MCF 10A (cell line): ENCODE measurements around the gene CYP4A22. TPM values are rescaled to one million over a fixed set of nuclear protein-coding genes. Genes with fewer than 3 reads are reported as not detected.
"Not testable (repeated sequence)": the region's sequence is repeated elsewhere in the genome, so short reads cannot be mapped to it uniquely, and the experiment has no call there.

Source experiments
- BruUV-seq: library from RNA; stranded (reverse); fragments of 400-500 nt; replicated peaks from 2 replicates; lab custom pipeline; 2021; lab: Mats Ljungman, UMichigan
- CTCF ChIA-PET: fragments of 300-600 bp; sonication (Branson Sonifier 250); formaldehyde crosslinking; extraction: SDS; loops from one replicate; lab custom pipeline; 2021; ENCODE audit warnings: antibody characterized with exemption, inconsistent platforms; lab: Yijun Ruan, JAX
- POLR2A ChIA-PET: fragments of 300-600, 350-650 bp; sonication (Branson Sonifier 250); formaldehyde crosslinking; extraction: SDS; loops from one replicate; lab custom pipeline; 2020; ENCODE audit warnings: antibody characterized with exemption, inconsistent platforms; lab: Yijun Ruan, JAX
- DNase-seq: peaks from one replicate; pipeline ENCODE4 v3.0.0-alpha.2; 2018; ENCODE audit not compliant: unreplicated experiment
- H3K27ac Mint-ChIP-seq: one replicate; pipeline ENCODE4 v1.8.0; 2022; ENCODE audit warnings: mild to moderate bottlenecking, low read depth, mixed read lengths; ENCODE audit not compliant: unreplicated experiment
- H3K27me3 Mint-ChIP-seq: one replicate; pipeline ENCODE4 v1.8.0; 2022; ENCODE audit warnings: mixed read lengths; ENCODE audit not compliant: insufficient read depth, unreplicated experiment
- H3K36me3 Mint-ChIP-seq: one replicate; pipeline ENCODE4 v1.8.0; 2022; ENCODE audit warnings: mild to moderate bottlenecking, moderate library complexity, mixed read lengths; ENCODE audit not compliant: insufficient read depth, unreplicated experiment
- H3K4me1 Mint-ChIP-seq: one replicate; pipeline ENCODE4 v1.8.0; 2022; ENCODE audit warnings: mixed read lengths; ENCODE audit not compliant: insufficient read depth, unreplicated experiment
- H3K4me3 Mint-ChIP-seq: one replicate; pipeline ENCODE4 v1.8.0; 2022; ENCODE audit warnings: mild to moderate bottlenecking, moderate library complexity, mixed read lengths; ENCODE audit not compliant: unreplicated experiment
- H3K9me3 Mint-ChIP-seq: one replicate; pipeline ENCODE4 v1.8.0; 2022; ENCODE audit warnings: mixed read lengths; ENCODE audit not compliant: unreplicated experiment
- intact Hi-C: fragments of 100-400 bp; cut with micrococcal nuclease; formaldehyde crosslinking; loops from 2 replicates; pipeline ENCODE4 v1.14.1; 2022
- total RNA-seq: library from RNA; stranded (reverse); gene quantifications from 2 replicates; pipeline ENCODE4 v1.2.3, GENCODE V29; 2022
- TF ChIP-seq, protein P1 (sequence below): fragments of 200-600 bp; IDR thresholded peaks from one replicate; pipeline ENCODE4 v1.8.0; 2022; ENCODE audit warnings: antibody characterized with exemption, mild to moderate bottlenecking; ENCODE audit not compliant: unreplicated experiment

The CYP4A22 gene
- total RNA-seq, 1 experiment from 2014 or later: not detected

DNA sequence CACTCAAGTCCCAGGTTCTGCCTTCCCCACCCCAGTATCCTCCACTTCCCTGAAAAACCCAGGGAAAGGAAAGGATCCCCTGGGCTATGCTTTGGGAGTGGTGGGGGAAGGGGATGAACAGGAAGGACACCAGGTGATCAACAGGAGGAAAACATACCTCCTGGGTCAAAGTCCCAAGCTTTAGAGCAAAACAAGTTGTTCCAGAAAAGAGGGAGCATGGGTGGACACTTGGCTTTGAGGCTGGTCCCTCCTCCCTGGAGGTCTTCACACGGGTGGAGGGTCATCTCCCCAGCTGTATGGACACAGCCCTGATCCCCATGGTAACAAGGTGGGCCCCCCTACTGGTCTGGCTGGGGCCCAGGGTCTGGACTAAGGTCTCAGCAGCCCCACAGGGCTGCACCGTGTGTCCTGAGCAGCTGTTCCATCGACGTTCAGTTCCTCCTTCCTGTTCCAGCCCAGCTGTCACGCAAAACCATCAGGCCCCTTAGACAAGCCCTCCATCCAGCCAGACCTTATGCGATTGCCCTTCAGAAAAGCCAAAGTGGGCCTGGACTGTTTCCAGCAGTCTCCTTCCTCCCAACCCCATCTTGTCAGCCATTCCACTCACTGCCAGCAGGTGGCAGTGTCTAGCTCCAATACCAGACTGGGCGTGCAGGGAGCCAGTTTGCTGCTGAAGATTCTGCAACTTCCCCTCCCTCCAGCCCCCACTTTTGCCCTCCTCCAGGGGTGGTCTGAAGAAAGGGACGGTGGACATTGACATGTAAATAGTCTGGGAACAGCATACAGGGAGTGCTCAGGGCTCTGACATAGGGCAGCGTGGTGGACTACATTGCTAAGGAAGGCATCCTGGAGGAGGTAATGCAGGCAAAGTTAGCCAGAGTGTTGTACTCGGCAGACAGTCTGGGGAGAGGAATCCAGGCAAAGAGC is 55.5 kb downstream of the CYP4A22 start:
- Mint-ChIP-seq H3K27me3 (no peaks in the 10 kb centered on the region), H3K9me3 (no peaks in the 10 kb centered on the region), H3K36me3 (no peaks in the 10 kb centered on the region), H3K4me3 (peak overlapping the region; percentile 58), H3K27ac (peak overlapping the region; percentile 62), H3K4me1 (peaks cover 33% of the 10 kb centered on the region)
- CTCF ChIA-PET: interaction anchor here (0.6 to 6.9 kb wide), 67 partner anchors 9 to 922 kb away, joined by 3 to 212 read pairs (median 4); partner anchors contain the start of genes CMPK1 and STIL
- BruUV-seq: no TSS peak
- TF ChIP-seq, protein P1, sequence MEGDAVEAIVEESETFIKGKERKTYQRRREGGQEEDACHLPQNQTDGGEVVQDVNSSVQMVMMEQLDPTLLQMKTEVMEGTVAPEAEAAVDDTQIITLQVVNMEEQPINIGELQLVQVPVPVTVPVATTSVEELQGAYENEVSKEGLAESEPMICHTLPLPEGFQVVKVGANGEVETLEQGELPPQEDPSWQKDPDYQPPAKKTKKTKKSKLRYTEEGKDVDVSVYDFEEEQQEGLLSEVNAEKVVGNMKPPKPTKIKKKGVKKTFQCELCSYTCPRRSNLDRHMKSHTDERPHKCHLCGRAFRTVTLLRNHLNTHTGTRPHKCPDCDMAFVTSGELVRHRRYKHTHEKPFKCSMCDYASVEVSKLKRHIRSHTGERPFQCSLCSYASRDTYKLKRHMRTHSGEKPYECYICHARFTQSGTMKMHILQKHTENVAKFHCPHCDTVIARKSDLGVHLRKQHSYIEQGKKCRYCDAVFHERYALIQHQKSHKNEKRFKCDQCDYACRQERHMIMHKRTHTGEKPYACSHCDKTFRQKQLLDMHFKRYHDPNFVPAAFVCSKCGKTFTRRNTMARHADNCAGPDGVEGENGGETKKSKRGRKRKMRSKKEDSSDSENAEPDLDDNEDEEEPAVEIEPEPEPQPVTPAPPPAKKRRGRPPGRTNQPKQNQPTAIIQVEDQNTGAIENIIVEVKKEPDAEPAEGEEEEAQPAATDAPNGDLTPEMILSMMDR: peak; percentile 92
- POLR2A ChIA-PET: interaction anchor here (0.6 to 5.1 kb wide), 11 partner anchors 8 to 232 kb away, joined by 3 to 82 read pairs (median 4); partner anchors contain the start of genes CMPK1 and STIL
- peak; percentile 81 for DNase-seq
- intact Hi-C loops: loop anchor here (1.0 to 5.0 kb wide), 4 partner anchors 70 to 230 kb away; partner anchors contain the start of gene CMPK1

DNA sequence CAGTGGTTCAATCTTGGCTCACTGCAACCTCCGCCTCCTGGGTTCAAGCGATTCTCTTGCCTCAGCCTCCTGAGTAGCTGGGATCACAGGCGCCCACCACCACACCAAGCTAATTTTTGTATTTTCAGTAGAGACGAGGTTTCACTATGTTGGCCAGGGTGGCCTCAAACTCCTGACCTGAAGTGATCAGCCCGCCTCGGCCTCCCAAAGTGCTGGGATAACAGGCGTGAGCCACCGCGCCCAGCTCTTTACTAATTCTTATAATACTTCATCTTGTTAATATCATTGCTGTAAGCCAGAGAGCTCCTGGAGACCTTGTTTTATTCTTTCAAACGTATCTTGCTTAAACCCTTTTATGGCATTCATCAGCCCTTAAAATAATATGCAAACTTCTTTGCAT is 56.3 kb downstream of the CYP4A22 start:
- H3K27ac Mint-ChIP-seq, BruUV-seq, H3K36me3 Mint-ChIP-seq, H3K27me3 Mint-ChIP-seq, DNase-seq, H3K4me3 Mint-ChIP-seq, H3K9me3 Mint-ChIP-seq: not testable (repeated sequence)
- POLR2A ChIA-PET: interaction anchor here (0.9 to 5.1 kb wide), 10 partner anchors 8 to 187 kb away, joined by 3 to 82 read pairs (median 5); partner anchors contain the start of genes CMPK1 and STIL
- CTCF ChIA-PET: interaction anchor here (0.6 to 6.9 kb wide), 50 partner anchors 8 to 921 kb away, joined by 3 to 212 read pairs (median 5); partner anchors contain the start of genes CMPK1, FOXD2 and STIL
- H3K4me1 Mint-ChIP-seq: peaks cover 33% of the 10 kb centered on the region
- intact Hi-C loops: loop anchor here (1.0 to 5.0 kb wide), 4 partner anchors 69 to 229 kb away; partner anchors contain the start of gene CMPK1

DNA sequence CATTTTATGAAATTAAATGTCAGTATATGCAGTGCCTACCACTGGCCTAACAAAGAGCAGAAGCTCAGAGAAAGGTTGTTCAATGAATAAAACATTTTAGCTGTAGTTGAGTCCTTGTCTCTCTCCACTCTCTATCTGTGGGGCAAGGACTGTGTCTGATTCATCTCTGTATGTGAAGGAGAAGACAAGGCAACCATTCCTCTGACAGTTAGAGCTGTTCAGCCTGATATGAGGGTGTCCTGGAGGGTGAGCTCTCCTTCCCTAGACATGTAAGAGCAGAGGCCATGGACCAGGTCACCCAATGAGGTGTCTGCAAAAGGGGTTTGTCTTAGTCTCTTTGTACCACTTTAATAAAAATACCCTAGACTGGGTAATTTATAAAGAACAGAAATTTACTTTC is 57.1 kb downstream of the CYP4A22 start:
- intact Hi-C loops: loop anchor here (5.0 kb wide), 2 partner anchors 138 to 228 kb away; partner anchors contain the start of gene CMPK1
- TF ChIP-seq, protein P1: no peak
- H3K9me3 Mint-ChIP-seq: no peaks in the 10 kb centered on the region
- DNase-seq: no peak
- no peak overlapping the region for H3K27ac Mint-ChIP-seq
- peaks cover 9% of the 10 kb centered on the region for H3K27me3 Mint-ChIP-seq
- H3K4me3 Mint-ChIP-seq: no peak overlapping the region
- peaks cover 33% of the 10 kb centered on the region for H3K4me1 Mint-ChIP-seq
- CTCF ChIA-PET: interaction anchor here (0.5 to 6.9 kb wide), 25 partner anchors 8 to 532 kb away, joined by 3 to 212 read pairs (median 5); partner anchors contain the start of genes CMPK1 and FOXD2
- BruUV-seq: no TSS peak
- POLR2A ChIA-PET: interaction anchor here (1.5 to 5.1 kb wide), 5 partner anchors 14 to 140 kb away, joined by 4 to 82 read pairs (median 6); partner anchors contain the start of gene CMPK1
- H3K36me3 Mint-ChIP-seq: no peaks in the 10 kb centered on the region

DNA sequence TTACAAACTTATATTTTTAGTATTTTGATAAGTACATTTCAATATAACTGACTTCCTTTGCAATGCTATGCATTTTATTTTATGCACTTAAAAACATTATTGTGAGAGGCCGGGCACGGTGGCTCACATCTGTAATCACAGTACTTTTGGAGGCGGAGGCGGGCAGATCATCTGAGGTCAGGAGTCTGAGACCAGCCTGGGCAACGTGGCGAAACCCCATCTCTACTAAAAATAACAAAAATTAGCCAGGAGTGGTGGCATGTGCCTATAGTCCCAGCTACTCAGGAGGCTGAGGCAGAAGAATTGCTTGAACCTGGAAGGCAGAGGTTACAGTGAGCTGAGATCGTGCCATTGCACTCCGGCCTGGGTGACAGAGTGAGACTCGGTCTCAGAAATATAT is 58.7 kb downstream of the CYP4A22 start:
- H3K27ac Mint-ChIP-seq, H3K4me3 Mint-ChIP-seq, BruUV-seq, DNase-seq, intact Hi-C loops, H3K36me3 Mint-ChIP-seq, POLR2A ChIA-PET, H3K9me3 Mint-ChIP-seq, H3K27me3 Mint-ChIP-seq: not testable (repeated sequence)
- H3K4me1 Mint-ChIP-seq: peaks cover 19% of the 10 kb centered on the region
- CTCF ChIA-PET: interaction anchor here (1.1 kb wide), 1 partner anchor 131 kb away, joined by 3 read pairs; no protein-coding TSS in a partner anchor
